Omental fat pad (tissue), 4 donors: ENCODE measurements around the gene CAPN10. TPM values are rescaled to one million over a fixed set of nuclear protein-coding genes. Genes with fewer than 3 reads are reported as not detected.

ENCODE experiments used
- ATAC-seq: fragments of 150-250 bp; one replicate; pipeline ENCODE4 v1.9.1; 2016; ENCODE audit warnings: mild to moderate bottlenecking, moderate library complexity; ENCODE audit not compliant: low FRiP score
- DNase-seq: peaks from one replicate; pipeline ENCODE4 v3.0.0-alpha.2; 2019; ENCODE audit warnings: low spot score
- CTCF ChIP-seq, 3 donors: fragments of 450-650 bp; IDR thresholded peaks; one replicate each; pipeline ENCODE4 v1.5.1; 2016 to 2017; ENCODE audit warnings: antibody characterized with exemption in 3 of 3, mild to moderate bottlenecking in 3 of 3, moderate library complexity in 2 of 3
- total RNA-seq, 4 donors: library from RNA; depleted of rRNA; stranded (reverse); fragments of >200 nt; gene quantifications; one replicate each; pipeline ENCODE4 v1.1.0, GENCODE V29; 2016

The CAPN10 gene
- total RNA-seq, 4 donors from 2014 or later = 11.6 to 22.6 (median 17.7) TPM

GRCh38 chr2:240597054-240597418, 10.5 kb downstream of the CAPN10 start:
- TF ChIP-seq CTCF (IDR thresholded peaks at IDR 0.05) = no peak
- ATAC-seq = no peak
- no peak for DNase-seq

- TF ChIP-seq CTCF (IDR thresholded peaks at IDR 0.05) = no peak
- no peak for DNase-seq
- no peak for ATAC-seq
Observed at GRCh38 chr2:240597419-240598181, 11.1 kb downstream of the CAPN10 start.

GRCh38 chr2:240598311-240598911, 11.9 kb downstream of the CAPN10 start:
- no peak for TF ChIP-seq CTCF (IDR thresholded peaks at IDR 0.05)
- ATAC-seq (no peak), DNase-seq (no peak)

GRCh38 chr2:240599141-240599583, 12.6 kb downstream of the CAPN10 start:
- DNase-seq = no peak
- TF ChIP-seq CTCF (IDR thresholded peaks at IDR 0.05) = no peak

GRCh38 chr2:240600451-240600961, 14.0 kb downstream of the CAPN10 start:
- TF ChIP-seq CTCF (IDR thresholded peaks at IDR 0.05) = no peak
- no peak for ATAC-seq
- no peak for DNase-seq

More at GRCh38 chr2:240599141-240599583, 12.6 kb downstream of the CAPN10 start:
- ATAC-seq = no peak

- no peak for TF ChIP-seq CTCF (IDR thresholded peaks at IDR 0.05)
- ATAC-seq (no peak), DNase-seq (no peak)
Observed at GRCh38 chr2:240601061-240601830, 14.7 kb downstream of the CAPN10 start.
